ENCODE results near the gene RARB.

DNA sequence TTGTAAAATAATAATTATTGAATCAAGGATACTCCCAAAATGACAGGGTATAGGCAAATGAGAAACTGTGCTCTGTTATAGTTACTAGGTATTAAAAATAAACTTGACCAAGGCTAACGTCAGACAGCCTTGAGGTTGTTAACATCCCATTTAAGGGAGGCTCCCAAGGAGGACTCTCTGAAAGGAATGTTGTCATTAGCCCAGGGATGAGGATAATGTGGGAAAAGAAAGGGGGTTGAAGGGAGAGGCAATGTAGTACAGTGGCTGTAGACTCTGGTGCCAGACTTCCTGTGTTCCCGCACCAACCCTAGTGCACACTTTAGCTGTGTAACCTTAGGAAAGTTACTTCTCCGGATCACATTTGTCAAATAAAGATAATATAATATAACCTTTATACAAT is 47.0 kb upstream of the RARB start:
- TF ChIP-seq FOXM1 (CRISPR knock-in tag; IDR thresholded peaks at IDR 0.05) = no peak
- TF ChIP-seq, protein P1, sequence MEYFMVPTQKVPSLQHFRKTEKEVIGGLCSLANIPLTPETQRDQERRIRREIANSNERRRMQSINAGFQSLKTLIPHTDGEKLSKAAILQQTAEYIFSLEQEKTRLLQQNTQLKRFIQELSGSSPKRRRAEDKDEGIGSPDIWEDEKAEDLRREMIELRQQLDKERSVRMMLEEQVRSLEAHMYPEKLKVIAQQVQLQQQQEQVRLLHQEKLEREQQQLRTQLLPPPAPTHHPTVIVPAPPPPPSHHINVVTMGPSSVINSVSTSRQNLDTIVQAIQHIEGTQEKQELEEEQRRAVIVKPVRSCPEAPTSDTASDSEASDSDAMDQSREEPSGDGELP (IDR thresholded peaks at IDR 0.05; ENCODE audit: borderline replicate concordance, low read depth) = no peak
- no peak for TF ChIP-seq U2AF2 (IDR thresholded peaks at IDR 0.05; ENCODE audit: low read depth, low read length)
- TF ChIP-seq KAT2B (IDR thresholded peaks at IDR 0.05; ENCODE audit: borderline replicate concordance, low read depth, low read length) = no peak
- no peak for TF ChIP-seq FIP1L1 (IDR thresholded peaks at IDR 0.05; ENCODE audit: borderline replicate concordance, insufficient read depth, low read depth, low read length)
- no peak for TF ChIP-seq FOXO1 (CRISPR knock-in tag; IDR thresholded peaks at IDR 0.05)

All from HepG2 (cell line).